ENCODE data around the gene RGS14. TPM values are rescaled to one million over a fixed set of nuclear protein-coding genes. Genes with fewer than 3 reads are reported as not detected.
A peak's percentile ranks its signal among the peaks of the same experiment; 100 is the strongest.

The RGS14 gene
- total and polyA plus RNA-seq, 9 donors: 0.73 to 27.0 (median 7.2) TPM

DNA sequence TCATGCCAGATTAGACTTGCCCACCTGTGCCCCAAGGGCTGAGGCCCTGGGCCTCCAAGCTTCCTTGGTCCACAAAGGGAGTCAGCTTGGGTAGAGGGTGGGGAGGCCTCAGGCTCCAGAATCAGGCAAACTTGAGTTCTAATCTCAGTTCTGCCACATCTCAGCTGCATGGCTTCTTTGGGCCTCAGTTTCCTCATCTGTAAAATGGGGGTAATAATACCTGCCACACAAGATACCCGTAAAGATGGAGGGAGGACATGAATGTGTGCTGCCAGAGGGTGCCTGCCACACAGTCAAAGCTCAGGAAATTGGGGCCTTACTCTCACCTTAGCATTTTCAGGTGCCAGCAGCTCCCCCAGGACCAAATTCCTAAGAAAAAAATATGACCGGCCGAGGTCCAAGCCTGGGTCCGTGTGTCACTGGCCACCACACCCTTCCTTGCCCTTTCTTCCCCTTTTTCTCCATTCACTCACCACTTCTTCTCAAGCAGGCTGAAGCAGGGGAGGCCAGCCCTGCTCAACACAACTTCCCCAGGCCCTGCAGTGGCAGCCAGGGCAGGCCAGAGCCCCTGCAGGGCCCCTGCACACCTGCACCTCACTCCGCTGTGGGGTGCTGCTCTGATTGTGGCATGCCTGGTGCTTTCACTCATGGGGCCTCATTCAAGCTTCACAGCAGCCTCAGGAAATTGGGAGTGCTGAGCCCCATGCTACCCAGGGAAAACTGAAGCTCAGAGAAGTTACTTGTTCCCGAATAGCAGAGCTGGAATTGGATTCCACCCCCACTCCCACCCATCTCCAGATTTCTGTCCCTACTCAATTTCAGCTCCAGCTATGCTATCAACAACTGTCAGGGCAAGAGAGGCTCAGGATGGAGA lies 3.9 kb downstream of the RGS14 start:
- Histone ChIP-seq H3K36me3 (no peaks in the 10 kb centered on the region), H3K4me1 (ENCODE audit: insufficient read depth) (peaks cover 7% of the 10 kb centered on the region), H3K27ac (no peak overlapping the region), H3K27me3 (no peaks in the 10 kb centered on the region), H3K9me3 (no peaks in the 10 kb centered on the region), H3K4me3 (no peak overlapping the region)
- no peak for DNase-seq
- intact Hi-C loops (cut with DNase I): loop anchor here in 1 of 4 donors (10.0 kb wide), 1 partner anchor 247 kb away; no protein-coding TSS in a partner anchor
- 63 to 77% (median 69%) methylated on average over 6 of the region's 6 CpGs for whole genome bisulfite sequencing, 3 donors
- no peak for TF ChIP-seq CTCF (IDR thresholded peaks at IDR 0.05)
- TF ChIP-seq POLR2A (IDR thresholded peaks at IDR 0.05): no peak
- TF ChIP-seq EP300 (IDR thresholded peaks at IDR 0.05): no peak

GRCh38 chr5:177362292-177362609 lies 4.5 kb downstream of the RGS14 start:
- no peaks in the 10 kb centered on the region for H3K9me3 ChIP-seq
- WGBS, 3 donors: 55 to 65% (median 63%) methylated on average over 8 of the region's 8 CpGs
- intact Hi-C loops (cut with DNase I): loop anchor here in 1 of 4 donors (10.0 kb wide), 1 partner anchor 247 kb away; no protein-coding TSS in a partner anchor
- peaks cover 7% of the 10 kb centered on the region for H3K4me1 ChIP-seq (ENCODE audit: insufficient read depth)
- no peak for DNase-seq
- no peaks in the 10 kb centered on the region for H3K36me3 ChIP-seq
- no peaks in the 10 kb centered on the region for H3K27me3 ChIP-seq
- H3K4me3 ChIP-seq: no peak overlapping the region
- TF ChIP-seq POLR2A (IDR thresholded peaks at IDR 0.05): no peak
- no peak for TF ChIP-seq CTCF (IDR thresholded peaks at IDR 0.05)
- TF ChIP-seq EP300 (IDR thresholded peaks at IDR 0.05): no peak
- no peak overlapping the region for H3K27ac ChIP-seq

- H3K27me3 ChIP-seq: no peaks in the 10 kb centered on the region
- intact Hi-C loops (cut with DNase I): loop anchor here in 1 of 4 donors (10.0 kb wide), 1 partner anchor 248 kb away; no protein-coding TSS in a partner anchor
- WGBS, 3 donors: 8 to 13% (median 11%) methylated on average over 52 to 59 of the region's 59 CpGs
- H3K9me3 ChIP-seq: no peaks in the 10 kb centered on the region
- peak overlapping the region; percentile 40 for H3K4me3 ChIP-seq
- no peak overlapping the region for H3K27ac ChIP-seq
- peaks cover 8% of the 10 kb centered on the region for H3K4me1 ChIP-seq (ENCODE audit: insufficient read depth)
- no peaks in the 10 kb centered on the region for H3K36me3 ChIP-seq
- peak; percentile 61 to 78 (median 65) for DNase-seq
- TF ChIP-seq POLR2A (IDR thresholded peaks at IDR 0.05) (no peak), EP300 (IDR thresholded peaks at IDR 0.05) (no peak), CTCF (IDR thresholded peaks at IDR 0.05) (no peak)
Observed at GRCh38 chr5:177362610-177363507, 5.1 kb downstream of the RGS14 start.

DNA sequence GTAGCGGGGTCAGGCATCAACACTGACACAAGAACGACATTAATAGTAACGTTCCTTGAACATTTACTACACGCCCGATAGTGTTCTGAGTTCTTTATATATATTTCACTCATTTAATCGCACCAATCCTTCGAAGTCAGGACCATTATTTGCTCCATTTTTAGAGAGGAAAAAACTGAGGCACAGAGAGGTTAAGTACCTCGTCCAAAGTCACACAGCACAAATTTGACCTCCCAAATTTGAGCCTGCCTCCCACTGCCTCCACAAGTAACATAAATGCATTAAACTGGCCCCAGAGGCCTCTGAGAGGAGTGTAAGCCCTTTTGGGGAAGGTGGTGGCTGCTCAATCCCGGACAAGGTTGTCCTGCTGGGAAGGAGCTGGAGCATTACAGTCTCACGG lies 5.8 kb downstream of the RGS14 start:
- intact Hi-C loops (cut with DNase I): loop anchor here in 1 of 4 donors (10.0 kb wide), 1 partner anchor 249 kb away; no protein-coding TSS in a partner anchor
- WGBS, 3 donors: 24 to 32% (median 26%) methylated on average over 10 of the region's 10 CpGs
- Histone ChIP-seq H3K4me3 (peak overlapping the region; percentile 40), H3K4me1 (ENCODE audit: insufficient read depth) (peaks cover 8% of the 10 kb centered on the region), H3K27ac (no peak overlapping the region), H3K27me3 (no peaks in the 10 kb centered on the region), H3K9me3 (no peaks in the 10 kb centered on the region), H3K36me3 (no peaks in the 10 kb centered on the region)
- TF ChIP-seq EP300 (IDR thresholded peaks at IDR 0.05) (no peak), CTCF (IDR thresholded peaks at IDR 0.05) (no peak), POLR2A (IDR thresholded peaks at IDR 0.05) (no peak)
- no peak for DNase-seq
